ENCODE measurements around the gene SLC25A6. TPM values are rescaled to one million over a fixed set of nuclear protein-coding genes. Genes with fewer than 3 reads are reported as not detected.
A peak's percentile ranks its signal among the peaks of the same experiment; 100 is the strongest.
"Not testable (repeated sequence)": the region's sequence is repeated elsewhere in the genome, so short reads cannot be mapped to it uniquely, and the experiment has no call there.

Gene SLC25A6
- total RNA-seq, 1 donor from 2014 or later = 402 TPM

- peaks cover 32% of the 10 kb centered on the region for H3K36me3 Mint-ChIP-seq (ENCODE audit: unreplicated experiment)
- no peak overlapping the region for H3K4me3 Mint-ChIP-seq (ENCODE audit: unreplicated experiment)
- no peaks in the 10 kb centered on the region for H3K27me3 Mint-ChIP-seq (ENCODE audit: unreplicated experiment)
- no peak for TF ChIP-seq CTCF (IDR thresholded peaks at IDR 0.05)
- no peak overlapping the region for H3K27ac Mint-ChIP-seq (ENCODE audit: unreplicated experiment)
- H3K4me1 Mint-ChIP-seq (ENCODE audit: unreplicated experiment) = peaks cover 16% of the 10 kb centered on the region
- no peak for DNase-seq (ENCODE audit: extremely low spot score, unreplicated experiment)
- H3K9me3 Mint-ChIP-seq (ENCODE audit: unreplicated experiment) = no peaks in the 10 kb centered on the region
These were observed 6.4 kb downstream of the SLC25A6 start for GRCh38 chrX:1385253-1386223.

- Mint-ChIP-seq H3K27me3 (ENCODE audit: unreplicated experiment) (no peaks in the 10 kb centered on the region), H3K36me3 (ENCODE audit: unreplicated experiment) (peaks cover 29% of the 10 kb centered on the region), H3K27ac (ENCODE audit: unreplicated experiment) (peak overlapping the region; percentile 27), H3K9me3 (ENCODE audit: unreplicated experiment) (no peaks in the 10 kb centered on the region), H3K4me3 (ENCODE audit: unreplicated experiment) (no peak overlapping the region), H3K4me1 (ENCODE audit: unreplicated experiment) (peaks cover 13% of the 10 kb centered on the region)
- no peak for DNase-seq (ENCODE audit: extremely low spot score, unreplicated experiment)
- no peak for TF ChIP-seq CTCF (IDR thresholded peaks at IDR 0.05)
These were observed 7.2 kb downstream of the SLC25A6 start for GRCh38 chrX:1384658-1385252.

GRCh38 chrX:1380672-1381233, 11.2 kb downstream of the SLC25A6 start:
- Mint-ChIP-seq H3K27me3 (ENCODE audit: unreplicated experiment) (no peaks in the 10 kb centered on the region), H3K4me1 (ENCODE audit: unreplicated experiment) (peaks cover 3% of the 10 kb centered on the region), H3K36me3 (ENCODE audit: unreplicated experiment) (peaks cover 6% of the 10 kb centered on the region), H3K4me3 (ENCODE audit: unreplicated experiment) (no peak overlapping the region), H3K9me3 (ENCODE audit: unreplicated experiment) (no peaks in the 10 kb centered on the region), H3K27ac (ENCODE audit: unreplicated experiment) (no peak overlapping the region)
- DNase-seq (ENCODE audit: extremely low spot score, unreplicated experiment) = no peak
- TF ChIP-seq CTCF (IDR thresholded peaks at IDR 0.05) = no peak

GRCh38 chrX:1378306-1378759, 13.6 kb downstream of the SLC25A6 start:
- Mint-ChIP-seq H3K27ac (ENCODE audit: unreplicated experiment) (no peak overlapping the region), H3K4me1 (ENCODE audit: unreplicated experiment) (peaks cover 3% of the 10 kb centered on the region), H3K36me3 (ENCODE audit: unreplicated experiment) (no peaks in the 10 kb centered on the region), H3K27me3 (ENCODE audit: unreplicated experiment) (no peaks in the 10 kb centered on the region), H3K9me3 (ENCODE audit: unreplicated experiment) (no peaks in the 10 kb centered on the region), H3K4me3 (ENCODE audit: unreplicated experiment) (no peak overlapping the region)
- no peak for TF ChIP-seq CTCF (IDR thresholded peaks at IDR 0.05)
- DNase-seq (ENCODE audit: extremely low spot score, unreplicated experiment) = no peak

GRCh38 chrX:1368385-1368698, 23.6 kb downstream of the SLC25A6 start:
- Mint-ChIP-seq H3K36me3 (ENCODE audit: unreplicated experiment) (no peaks in the 10 kb centered on the region), H3K9me3 (ENCODE audit: unreplicated experiment) (no peaks in the 10 kb centered on the region), H3K4me1 (ENCODE audit: unreplicated experiment) (peaks cover 3% of the 10 kb centered on the region), H3K27ac (ENCODE audit: unreplicated experiment) (no peak overlapping the region), H3K27me3 (ENCODE audit: unreplicated experiment) (no peaks in the 10 kb centered on the region), H3K4me3 (ENCODE audit: unreplicated experiment) (no peak overlapping the region)
- no peak for DNase-seq (ENCODE audit: extremely low spot score, unreplicated experiment)
- TF ChIP-seq CTCF (IDR thresholded peaks at IDR 0.05) = no peak

GRCh38 chrX:1366363-1366762, 25.6 kb downstream of the SLC25A6 start:
- not testable (repeated sequence) for DNase-seq (ENCODE audit: extremely low spot score, unreplicated experiment); H3K4me3 Mint-ChIP-seq (ENCODE audit: unreplicated experiment); H3K27ac Mint-ChIP-seq (ENCODE audit: unreplicated experiment); H3K27me3 Mint-ChIP-seq (ENCODE audit: unreplicated experiment); H3K4me1 Mint-ChIP-seq (ENCODE audit: unreplicated experiment); H3K36me3 Mint-ChIP-seq (ENCODE audit: unreplicated experiment); H3K9me3 Mint-ChIP-seq (ENCODE audit: unreplicated experiment)

All from osteocyte (in vitro differentiated cells).